Measurements from ENCODE around the gene ZNF273.
"Not testable (repeated sequence)": the region's sequence is repeated elsewhere in the genome, so short reads cannot be mapped to it uniquely, and the experiment has no call there.

ZNF273 gene

GRCh38 chr7:64905133-64905532 is 2.1 kb downstream of the ZNF273 start:
- in situ Hi-C loops (cut with HindIII; ENCODE audit: low pct_unique_long_range_greater_than_20kb, low sequenced_read_pairs), result no loop called here
- no peak for TF ChIP-seq JUND (IDR thresholded peaks at IDR 0.05; ENCODE audit: low read depth)
- DNase-seq (ENCODE audit: low read depth in 1 of 2, low spot score in 1 of 2), result no peak

GRCh38 chr7:64905547-64905946 is 2.5 kb downstream of the ZNF273 start:
- no peak for DNase-seq (ENCODE audit: low read depth in 1 of 2, low spot score in 1 of 2)
- in situ Hi-C loops (cut with HindIII; ENCODE audit: low pct_unique_long_range_greater_than_20kb, low sequenced_read_pairs), result no loop called here
- TF ChIP-seq JUND (IDR thresholded peaks at IDR 0.05; ENCODE audit: low read depth), result no peak

GRCh38 chr7:64907641-64908326 is 4.7 kb downstream of the ZNF273 start:
- in situ Hi-C loops (cut with HindIII; ENCODE audit: low pct_unique_long_range_greater_than_20kb, low sequenced_read_pairs), result no loop called here
- no peak for DNase-seq (ENCODE audit: low read depth in 1 of 2, low spot score in 1 of 2)
- no peak for TF ChIP-seq JUND (IDR thresholded peaks at IDR 0.05; ENCODE audit: low read depth)

GRCh38 chr7:64908358-64908757 is 5.3 kb downstream of the ZNF273 start:
- no peak for DNase-seq (ENCODE audit: low read depth in 1 of 2, low spot score in 1 of 2)
- in situ Hi-C loops (cut with HindIII; ENCODE audit: low pct_unique_long_range_greater_than_20kb, low sequenced_read_pairs), result no loop called here
- no peak for TF ChIP-seq JUND (IDR thresholded peaks at IDR 0.05; ENCODE audit: low read depth)

GRCh38 chr7:64914557-64914956 is 11.5 kb downstream of the ZNF273 start:
- TF ChIP-seq JUND (IDR thresholded peaks at IDR 0.05; ENCODE audit: low read depth), result no peak
- DNase-seq (ENCODE audit: low read depth in 1 of 2, low spot score in 1 of 2), result no peak
- in situ Hi-C loops (cut with HindIII; ENCODE audit: low pct_unique_long_range_greater_than_20kb, low sequenced_read_pairs), result no loop called here

- in situ Hi-C loops (cut with HindIII; ENCODE audit: low pct_unique_long_range_greater_than_20kb, low sequenced_read_pairs); DNase-seq (ENCODE audit: low read depth in 1 of 2, low spot score in 1 of 2): not testable (repeated sequence)
Observed at GRCh38 chr7:64915301-64915700, 12.2 kb downstream of the ZNF273 start.

GRCh38 chr7:64928252-64929187 is 25.4 kb downstream of the ZNF273 start:
- DNase-seq (ENCODE audit: low read depth in 1 of 2, low spot score in 1 of 2); in situ Hi-C loops (cut with HindIII; ENCODE audit: low pct_unique_long_range_greater_than_20kb, low sequenced_read_pairs): not testable (repeated sequence)

GRCh38 chr7:64934478-64934877 is 31.4 kb downstream of the ZNF273 start:
- no peak for TF ChIP-seq JUND (IDR thresholded peaks at IDR 0.05; ENCODE audit: low read depth)
- in situ Hi-C loops (cut with HindIII; ENCODE audit: low pct_unique_long_range_greater_than_20kb, low sequenced_read_pairs), result no loop called here
- DNase-seq (ENCODE audit: low read depth in 1 of 2, low spot score in 1 of 2), result no peak

GRCh38 chr7:64938540-64938939 is 35.5 kb downstream of the ZNF273 start:
- no peak for DNase-seq (ENCODE audit: low read depth in 1 of 2, low spot score in 1 of 2)
- in situ Hi-C loops (cut with HindIII; ENCODE audit: low pct_unique_long_range_greater_than_20kb, low sequenced_read_pairs), result no loop called here
- no peak for TF ChIP-seq JUND (IDR thresholded peaks at IDR 0.05; ENCODE audit: low read depth)

- in situ Hi-C loops (cut with HindIII; ENCODE audit: low pct_unique_long_range_greater_than_20kb, low sequenced_read_pairs); DNase-seq (ENCODE audit: low read depth in 1 of 2, low spot score in 1 of 2): not testable (repeated sequence)
Observed at GRCh38 chr7:64940021-64940420, 36.9 kb downstream of the ZNF273 start.

GRCh38 chr7:64944667-64945502 is 41.8 kb downstream of the ZNF273 start:
- in situ Hi-C loops (cut with HindIII; ENCODE audit: low pct_unique_long_range_greater_than_20kb, low sequenced_read_pairs), result not testable (repeated sequence)
- peak in 1 of 2 experiments; percentile 39 for DNase-seq (ENCODE audit: low read depth in 1 of 2, low spot score in 1 of 2)

- TF ChIP-seq JUND (IDR thresholded peaks at IDR 0.05; ENCODE audit: low read depth), result no peak
- no peak for DNase-seq (ENCODE audit: low read depth in 1 of 2, low spot score in 1 of 2)
- in situ Hi-C loops (cut with HindIII; ENCODE audit: low pct_unique_long_range_greater_than_20kb, low sequenced_read_pairs), result no loop called here
Observed at GRCh38 chr7:64945503-64946175, 42.6 kb downstream of the ZNF273 start.

Data from T47D (cell line).